Measurements from ENCODE around the gene MAG. TPM values are rescaled to one million over a fixed set of nuclear protein-coding genes. Genes with fewer than 3 reads are reported as not detected.

MAG gene
- total RNA-seq, 1 donor from 2014 or later, result 0.04 TPM

DNA sequence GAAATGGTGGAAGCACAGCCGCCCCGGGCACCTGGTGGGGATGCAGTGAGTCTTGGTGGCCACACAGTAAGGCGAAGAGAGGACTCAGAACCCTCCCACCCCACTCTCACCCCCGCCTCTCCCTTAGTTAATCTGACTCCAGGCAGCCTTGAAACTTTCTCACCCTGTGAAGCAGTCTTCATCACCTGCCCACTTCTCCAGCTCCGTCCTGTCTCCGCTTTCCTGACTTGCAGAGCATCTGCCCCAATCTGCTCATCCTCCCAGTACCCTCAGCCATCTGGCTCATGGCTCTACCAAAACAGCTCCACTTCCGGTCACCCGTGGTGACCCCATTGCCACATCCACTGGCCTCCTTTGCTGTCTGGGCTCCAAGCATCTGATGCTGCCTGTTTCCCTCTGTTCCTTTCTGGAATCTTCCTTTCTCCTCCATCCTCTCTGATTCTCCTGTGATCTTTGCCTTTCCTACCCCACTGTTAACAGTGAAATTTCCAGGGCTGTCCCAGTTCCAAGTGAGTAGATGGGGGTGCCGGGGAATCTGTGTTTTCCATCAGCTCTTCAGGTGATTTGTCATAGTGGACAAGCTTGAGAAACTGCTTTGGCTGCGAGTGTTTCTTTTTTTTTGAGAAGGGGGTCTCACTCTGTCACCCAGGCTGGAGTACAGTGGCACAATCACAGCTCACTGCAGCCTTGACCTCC is 18.9 kb upstream of the MAG start:
- TF ChIP-seq, protein P1, sequence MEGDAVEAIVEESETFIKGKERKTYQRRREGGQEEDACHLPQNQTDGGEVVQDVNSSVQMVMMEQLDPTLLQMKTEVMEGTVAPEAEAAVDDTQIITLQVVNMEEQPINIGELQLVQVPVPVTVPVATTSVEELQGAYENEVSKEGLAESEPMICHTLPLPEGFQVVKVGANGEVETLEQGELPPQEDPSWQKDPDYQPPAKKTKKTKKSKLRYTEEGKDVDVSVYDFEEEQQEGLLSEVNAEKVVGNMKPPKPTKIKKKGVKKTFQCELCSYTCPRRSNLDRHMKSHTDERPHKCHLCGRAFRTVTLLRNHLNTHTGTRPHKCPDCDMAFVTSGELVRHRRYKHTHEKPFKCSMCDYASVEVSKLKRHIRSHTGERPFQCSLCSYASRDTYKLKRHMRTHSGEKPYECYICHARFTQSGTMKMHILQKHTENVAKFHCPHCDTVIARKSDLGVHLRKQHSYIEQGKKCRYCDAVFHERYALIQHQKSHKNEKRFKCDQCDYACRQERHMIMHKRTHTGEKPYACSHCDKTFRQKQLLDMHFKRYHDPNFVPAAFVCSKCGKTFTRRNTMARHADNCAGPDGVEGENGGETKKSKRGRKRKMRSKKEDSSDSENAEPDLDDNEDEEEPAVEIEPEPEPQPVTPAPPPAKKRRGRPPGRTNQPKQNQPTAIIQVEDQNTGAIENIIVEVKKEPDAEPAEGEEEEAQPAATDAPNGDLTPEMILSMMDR (IDR thresholded peaks at IDR 0.05; ENCODE audit: insufficient read depth, low read length, poor library complexity, severe bottlenecking), result no peak
- no peaks in the 10 kb centered on the region for H3K27me3 ChIP-seq (ENCODE audit: control insufficient read depth, insufficient read depth, low read length)
- H3K36me3 ChIP-seq (ENCODE audit: control insufficient read depth, insufficient read depth, low read length), result peaks cover 3% of the 10 kb centered on the region
- H3K4me3 ChIP-seq (ENCODE audit: low read depth, low read length), result no peak overlapping the region
- DNase-seq (ENCODE audit: low read depth), result no peak

DNA sequence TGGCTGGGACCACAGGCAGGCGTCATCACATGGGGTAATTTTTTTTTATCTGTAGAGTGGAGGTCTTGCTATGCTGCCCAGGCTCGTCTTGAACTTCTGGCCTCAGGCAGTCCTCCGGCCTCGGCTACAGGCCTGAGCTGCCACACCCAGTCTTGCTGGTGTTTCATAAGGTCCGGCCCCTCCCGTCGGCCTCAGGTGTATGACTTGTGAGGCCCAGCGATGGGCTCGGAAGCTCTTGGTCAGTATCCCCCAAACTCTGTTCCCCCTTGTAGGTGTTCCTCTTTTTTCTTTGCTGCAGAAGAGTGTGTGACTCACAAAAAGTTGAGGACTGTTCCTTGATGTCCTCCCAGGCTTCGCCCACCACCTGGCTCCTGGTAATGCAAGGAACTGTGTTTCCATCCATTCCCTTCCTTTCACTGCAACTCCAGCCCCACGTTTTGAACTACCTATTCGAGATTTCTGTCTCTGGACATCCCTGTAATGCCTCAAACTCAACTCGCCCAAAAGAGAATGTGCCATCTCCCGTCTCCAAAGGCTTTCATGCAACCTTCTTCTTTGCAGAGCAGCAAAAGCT is 18.2 kb upstream of the MAG start:
- Histone ChIP-seq H3K27me3 (ENCODE audit: control insufficient read depth, insufficient read depth, low read length) (no peaks in the 10 kb centered on the region), H3K4me3 (ENCODE audit: low read depth, low read length) (no peak overlapping the region), H3K36me3 (ENCODE audit: control insufficient read depth, insufficient read depth, low read length) (peaks cover 3% of the 10 kb centered on the region)
- DNase-seq (ENCODE audit: low read depth), result no peak
- TF ChIP-seq, protein P1 (IDR thresholded peaks at IDR 0.05; ENCODE audit: insufficient read depth, low read length, poor library complexity, severe bottlenecking), result no peak

- TF ChIP-seq, protein P1 (IDR thresholded peaks at IDR 0.05; ENCODE audit: insufficient read depth, low read length, poor library complexity, severe bottlenecking), result no peak
- no peak for DNase-seq (ENCODE audit: low read depth)
- H3K27me3 ChIP-seq (ENCODE audit: control insufficient read depth, insufficient read depth, low read length), result no peaks in the 10 kb centered on the region
- H3K36me3 ChIP-seq (ENCODE audit: control insufficient read depth, insufficient read depth, low read length), result peaks cover 3% of the 10 kb centered on the region
- no peak overlapping the region for H3K4me3 ChIP-seq (ENCODE audit: low read depth, low read length)
Observed at GRCh38 chr19:35274323-35274722, 17.6 kb upstream of the MAG start.

GRCh38 chr19:35276706-35277281 is 15.2 kb upstream of the MAG start:
- no peak for DNase-seq (ENCODE audit: low read depth)
- Histone ChIP-seq H3K4me3 (ENCODE audit: low read depth, low read length) (no peak overlapping the region), H3K27me3 (ENCODE audit: control insufficient read depth, insufficient read depth, low read length) (peaks cover 3% of the 10 kb centered on the region), H3K36me3 (ENCODE audit: control insufficient read depth, insufficient read depth, low read length) (peaks cover 3% of the 10 kb centered on the region)
- TF ChIP-seq, protein P1 (IDR thresholded peaks at IDR 0.05; ENCODE audit: insufficient read depth, low read length, poor library complexity, severe bottlenecking), result no peak

DNA sequence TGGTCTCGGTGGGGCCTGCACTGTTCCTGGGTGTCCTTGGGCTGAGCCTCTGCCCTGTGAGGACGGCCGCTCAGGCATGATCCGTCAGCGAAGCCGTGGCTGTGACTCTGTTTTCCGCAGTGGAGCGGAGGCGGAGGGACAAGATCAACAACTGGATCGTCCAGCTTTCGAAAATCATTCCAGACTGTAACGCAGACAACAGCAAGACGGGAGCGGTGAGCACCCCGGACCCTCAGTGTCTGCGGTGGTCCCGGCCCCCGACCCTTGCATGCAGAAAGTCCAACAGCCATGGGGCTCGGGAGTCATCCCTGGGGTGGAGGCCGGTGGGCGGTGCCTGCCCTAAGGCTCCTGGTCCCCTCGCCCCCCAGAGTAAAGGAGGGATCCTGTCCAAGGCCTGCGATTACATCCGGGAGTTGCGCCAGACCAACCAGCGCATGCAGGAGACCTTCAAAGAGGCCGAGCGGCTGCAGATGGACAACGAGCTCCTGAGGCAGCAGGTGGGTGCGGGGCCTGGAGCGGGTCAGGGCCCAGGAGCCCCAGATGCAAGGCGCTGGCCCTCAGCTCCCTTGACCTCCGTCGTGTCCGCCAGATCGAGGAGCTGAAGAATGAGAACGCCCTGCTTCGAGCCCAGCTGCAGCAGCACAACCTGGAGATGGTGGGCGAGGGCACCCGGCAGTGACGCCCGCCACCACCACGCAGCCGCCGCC is 13.2 kb upstream of the MAG start:
- peaks cover 19% of the 10 kb centered on the region for H3K27me3 ChIP-seq (ENCODE audit: control insufficient read depth, insufficient read depth, low read length)
- TF ChIP-seq, protein P1 (IDR thresholded peaks at IDR 0.05; ENCODE audit: insufficient read depth, low read length, poor library complexity, severe bottlenecking), result no peak
- no peak overlapping the region for H3K4me3 ChIP-seq (ENCODE audit: low read depth, low read length)
- DNase-seq (ENCODE audit: low read depth), result no peak
- H3K36me3 ChIP-seq (ENCODE audit: control insufficient read depth, insufficient read depth, low read length), result peaks cover 2% of the 10 kb centered on the region

Measured in kidney epithelial cell (primary cell).